ENCODE measurements around the gene SPATA13. TPM values are rescaled to one million over a fixed set of nuclear protein-coding genes. Genes with fewer than 3 reads are reported as not detected.

The SPATA13 gene
- total RNA-seq, 1 experiment from 2014 or later: 14.1 TPM

DNA sequence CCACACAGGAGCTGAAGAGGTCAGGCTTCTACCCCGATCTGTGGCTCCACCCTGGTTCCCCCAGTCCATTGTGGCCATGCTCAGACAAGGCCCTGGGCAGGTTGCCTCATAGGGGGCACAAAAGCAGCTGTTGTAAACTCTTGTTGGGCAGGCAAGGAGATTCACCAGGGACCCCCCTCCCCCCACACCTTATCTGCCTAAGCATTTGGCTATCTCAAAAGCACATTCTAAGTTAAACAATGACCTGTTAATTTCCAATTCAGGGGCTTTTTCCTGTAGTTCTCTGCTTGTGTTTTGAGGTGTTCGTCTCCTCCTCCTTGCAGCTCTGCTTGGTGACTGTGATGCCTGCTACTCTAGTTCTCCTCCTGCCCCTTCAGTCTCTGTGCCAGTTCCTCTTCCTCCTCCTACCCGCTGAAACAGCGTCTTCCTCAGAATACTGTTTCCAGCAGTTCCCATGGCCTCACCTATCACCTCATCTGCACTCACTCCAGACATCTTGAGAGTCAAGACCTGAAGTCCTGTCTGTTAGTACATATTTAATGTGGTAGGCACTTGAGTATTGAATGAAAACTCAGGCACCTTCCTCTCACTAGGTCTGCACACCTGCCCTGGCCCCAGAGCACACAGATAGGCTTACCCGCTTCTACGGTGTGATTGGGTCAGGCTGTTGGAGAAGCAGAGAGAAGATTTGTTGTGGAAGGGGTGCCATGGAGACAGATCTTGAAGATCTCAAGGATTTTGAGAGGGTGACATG lies 31.7 kb downstream of the SPATA13 start:
- TF ChIP-seq, protein P1, sequence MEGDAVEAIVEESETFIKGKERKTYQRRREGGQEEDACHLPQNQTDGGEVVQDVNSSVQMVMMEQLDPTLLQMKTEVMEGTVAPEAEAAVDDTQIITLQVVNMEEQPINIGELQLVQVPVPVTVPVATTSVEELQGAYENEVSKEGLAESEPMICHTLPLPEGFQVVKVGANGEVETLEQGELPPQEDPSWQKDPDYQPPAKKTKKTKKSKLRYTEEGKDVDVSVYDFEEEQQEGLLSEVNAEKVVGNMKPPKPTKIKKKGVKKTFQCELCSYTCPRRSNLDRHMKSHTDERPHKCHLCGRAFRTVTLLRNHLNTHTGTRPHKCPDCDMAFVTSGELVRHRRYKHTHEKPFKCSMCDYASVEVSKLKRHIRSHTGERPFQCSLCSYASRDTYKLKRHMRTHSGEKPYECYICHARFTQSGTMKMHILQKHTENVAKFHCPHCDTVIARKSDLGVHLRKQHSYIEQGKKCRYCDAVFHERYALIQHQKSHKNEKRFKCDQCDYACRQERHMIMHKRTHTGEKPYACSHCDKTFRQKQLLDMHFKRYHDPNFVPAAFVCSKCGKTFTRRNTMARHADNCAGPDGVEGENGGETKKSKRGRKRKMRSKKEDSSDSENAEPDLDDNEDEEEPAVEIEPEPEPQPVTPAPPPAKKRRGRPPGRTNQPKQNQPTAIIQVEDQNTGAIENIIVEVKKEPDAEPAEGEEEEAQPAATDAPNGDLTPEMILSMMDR (conservative IDR thresholded peaks at IDR 0.05): no peak
- H2AK5ac ChIP-seq (ENCODE audit: insufficient read length, low read length): no peak overlapping the region
- H3K23ac ChIP-seq (ENCODE audit: insufficient read length, low read depth, low read length): no peak overlapping the region
- Mint-ChIP-seq H3K9me3 (peaks cover 7 to 10% of the 10 kb centered on the region in 2 experiments), H3K4me3 (peak overlapping the region in 1 of 2 experiments; percentile 5; a peak in 1 of 5 replicates), H3K27ac (peak overlapping the region; percentile 0 to 77 (median 23); a peak in 5 of 7 replicates), H3K4me1 (peaks cover 22% of the 10 kb centered on the region in 2 experiments), H3K27me3 (ENCODE audit: low read depth) (no peaks in the 10 kb centered on the region), H3K36me3 (ENCODE audit: insufficient read depth in 1 of 3, low read depth in 3 of 3) (peaks cover 0 to 16% (median 13%) of the 10 kb centered on the region in 3 experiments; a peak in 5 of 7 replicates)
- H3T11ph ChIP-seq (ENCODE audit: low read length): no peak overlapping the region
- H3K79me1 ChIP-seq (ENCODE audit: insufficient read depth, low read depth, low read length, poor library complexity, severe bottlenecking): no peaks in the 10 kb centered on the region
- H3K4me1 ChIP-seq (ENCODE audit: insufficient read depth, low read length): peaks cover 6% of the 10 kb centered on the region; the same call in 1 of the 2 replicates
- H3K18ac ChIP-seq (ENCODE audit: insufficient read length, low read depth, low read length): peak overlapping the region; percentile 49
- H4K91ac ChIP-seq (ENCODE audit: insufficient read length, low read depth, low read length): no peak overlapping the region
- no peak overlapping the region for H2AFZ ChIP-seq (ENCODE audit: low read length)
- no peak overlapping the region for H2BK120ac ChIP-seq (ENCODE audit: low read depth, low read length, poor library complexity, severe bottlenecking)
- no CpG with 5 or more reads among the region's 6 CpGs for WGBS (ENCODE audit: extremely low coverage, insufficient read length, low lambda C conversion rate)
- no peaks in the 10 kb centered on the region for H3K9me3 ChIP-seq (ENCODE audit: control insufficient read depth, low read depth, low read length)
- no peak overlapping the region for H3K27ac ChIP-seq (ENCODE audit: insufficient read length, low read depth, low read length)
- H2BK20ac ChIP-seq (ENCODE audit: low read depth, low read length, poor library complexity, severe bottlenecking): no peak overlapping the region
- no peaks in the 10 kb centered on the region for H4K20me1 ChIP-seq (ENCODE audit: control insufficient read depth, insufficient read depth, insufficient read length)
- no peak overlapping the region for H2BK12ac ChIP-seq (ENCODE audit: insufficient read length, low read depth, low read length)
- no peak overlapping the region for H4K5ac ChIP-seq (ENCODE audit: insufficient read length, low read depth, low read length)
- H3K14ac ChIP-seq (ENCODE audit: insufficient read depth, low read length): peak overlapping the region; percentile 75; the same call in 1 of the 2 replicates
- no peak overlapping the region for H3K9ac ChIP-seq (ENCODE audit: extremely low read depth, insufficient read length, low read length)
- H2BK5ac ChIP-seq (ENCODE audit: insufficient read length, low read length): no peak overlapping the region
- peaks cover 2% of the 10 kb centered on the region; the same call in 1 of the 2 replicates for H3K79me2 ChIP-seq (ENCODE audit: insufficient read depth, low read length)
- no peak overlapping the region for H3K4ac ChIP-seq (ENCODE audit: low read depth, low read length)
- H2BK15ac ChIP-seq (ENCODE audit: low read depth, low read length): no peak overlapping the region
- H4K8ac ChIP-seq (replicated peaks; ENCODE audit: insufficient read length, low read depth, low read length): no peak overlapping the region
- no peaks in the 10 kb centered on the region for H3K27me3 ChIP-seq (ENCODE audit: insufficient read depth, low read length)
- DNase-seq: peak; percentile 36
- no peak overlapping the region for H3K56ac ChIP-seq (ENCODE audit: insufficient read length, low read depth, low read length)
- H3K23me2 ChIP-seq (ENCODE audit: insufficient read length, low read depth, low read length, poor library complexity, severe bottlenecking): no peaks in the 10 kb centered on the region
- no peak overlapping the region for H3K4me2 ChIP-seq (ENCODE audit: insufficient read depth, insufficient read length, low read length)

Data from H9 (cell line).